Fibroblast of skin of right biceps (primary cell): ENCODE data around the gene CHD2.
"Not testable (repeated sequence)": the region's sequence is repeated elsewhere in the genome, so short reads cannot be mapped to it uniquely, and the experiment has no call there.

Experiments
- DNase-seq: peaks from one replicate; pipeline ENCODE4 v3.0.0-alpha.2; 2013

The CHD2 gene

DNA sequence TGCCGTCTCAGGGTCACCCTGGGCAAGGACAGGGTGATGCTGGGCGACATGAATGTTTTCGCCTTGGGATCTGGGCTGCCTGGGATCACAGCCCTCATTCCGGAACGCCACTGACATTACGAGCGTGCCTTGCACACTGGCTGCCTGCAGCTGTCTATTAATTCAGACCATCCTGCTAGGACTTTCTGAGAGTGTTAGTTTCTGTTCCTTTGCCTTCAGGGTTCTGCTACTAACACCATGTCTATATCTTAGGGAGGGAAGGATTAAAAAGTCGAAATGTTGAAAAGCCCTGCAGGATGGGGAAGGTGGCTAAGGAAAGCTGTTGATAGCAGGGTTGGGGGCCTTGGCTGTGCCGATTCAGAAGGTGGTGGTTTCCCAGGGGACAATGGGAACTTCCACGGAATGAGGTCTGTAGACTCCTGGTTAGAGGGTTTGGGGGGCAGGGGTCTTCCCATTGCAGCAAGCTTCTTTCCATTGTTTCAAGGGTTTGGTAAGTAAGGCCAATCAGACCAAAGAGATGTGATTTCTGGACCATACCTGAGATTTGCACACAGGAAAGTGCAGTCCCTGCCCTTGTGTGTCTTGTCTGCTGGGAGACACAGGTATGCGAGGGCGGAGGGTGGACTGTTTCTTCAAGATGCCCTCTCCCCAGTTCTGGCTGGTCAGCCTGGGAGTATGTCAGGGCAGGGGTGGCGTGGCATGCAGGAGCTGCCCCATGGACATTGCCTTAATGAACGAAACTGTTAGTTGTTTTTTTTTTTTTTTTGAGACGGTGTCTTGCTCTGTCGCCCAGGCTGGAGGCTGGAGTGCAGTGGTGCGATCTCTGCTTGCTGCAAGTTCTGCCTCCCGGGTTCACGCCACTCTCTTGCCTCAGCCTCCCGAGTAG lies 137.9 kb downstream of the CHD2 start:
- DNase-seq: no peak

DNA sequence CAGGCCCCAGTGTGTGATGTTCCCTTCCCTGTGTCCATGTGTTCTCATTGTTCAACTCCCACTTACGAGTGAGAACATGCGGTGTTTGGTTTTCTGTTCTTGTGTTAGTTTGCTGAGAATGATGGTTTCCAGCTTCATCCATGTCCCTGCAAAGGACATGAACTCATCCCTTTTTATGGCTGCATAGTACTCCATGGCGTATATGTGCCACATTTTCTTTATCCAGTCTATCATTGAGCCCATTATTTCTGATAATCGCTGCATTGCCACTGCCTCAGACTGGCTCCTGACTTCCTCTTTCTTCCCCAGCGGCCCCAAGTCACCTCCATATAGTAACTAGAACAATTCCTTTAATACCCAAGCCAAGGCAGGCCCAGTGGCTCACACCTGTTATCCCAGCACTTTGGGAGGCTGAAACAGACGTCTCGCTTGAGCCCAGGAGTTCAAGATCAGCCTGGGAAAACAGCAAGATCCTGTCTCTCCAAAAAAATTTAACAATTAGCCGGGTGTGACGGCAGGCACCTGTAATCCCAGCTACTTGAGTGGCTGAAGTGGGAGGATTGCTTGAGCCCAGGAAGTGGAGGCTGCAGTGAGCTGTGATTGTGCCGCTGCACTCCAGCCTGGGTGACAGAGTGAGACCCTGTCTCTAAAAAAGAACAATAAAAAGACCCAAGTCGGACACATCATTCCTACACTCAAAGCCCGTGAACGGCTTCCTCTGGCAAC lies 139.6 kb downstream of the CHD2 start:
- not testable (repeated sequence) for DNase-seq

DNA sequence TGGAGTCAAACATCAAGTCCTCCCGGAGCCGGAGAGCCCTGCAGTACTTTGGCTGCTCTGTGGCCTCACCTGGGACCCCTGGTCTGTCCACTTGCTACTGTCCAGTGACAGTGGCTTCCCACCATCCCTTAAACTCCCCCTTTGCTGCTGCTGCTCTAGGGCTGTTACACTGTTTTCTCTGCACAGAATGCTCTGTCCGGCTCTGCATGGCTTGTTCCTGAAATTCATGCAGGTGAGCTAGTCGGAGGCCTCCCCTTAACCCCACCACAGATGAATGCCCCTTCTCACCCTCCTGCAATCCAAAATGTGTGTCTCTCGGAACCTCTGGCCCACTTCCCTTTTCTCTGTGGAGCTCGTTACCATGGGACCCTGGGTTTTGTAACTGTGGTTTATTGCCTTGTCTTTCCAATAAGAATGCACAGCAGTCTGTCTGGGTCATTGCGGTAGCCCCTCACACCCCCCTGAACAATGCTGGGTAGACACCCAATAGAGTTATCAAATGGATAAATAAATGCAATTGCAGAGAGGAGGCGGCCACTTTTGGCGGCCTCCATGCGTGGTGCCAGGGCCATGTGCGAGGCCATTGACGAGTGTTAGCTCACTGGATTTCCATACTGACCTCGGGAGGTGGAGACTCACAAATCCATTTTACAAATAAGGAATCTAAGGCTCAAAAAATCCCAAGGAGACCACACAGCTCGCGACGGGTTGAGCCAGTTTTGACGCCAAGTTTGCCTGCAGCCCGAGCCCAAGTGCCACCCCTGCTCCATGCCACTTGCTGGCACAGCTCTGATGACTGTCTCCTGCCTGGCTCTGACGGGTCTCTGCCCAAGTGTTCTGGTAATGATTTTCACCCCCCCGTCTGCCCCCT lies 140.4 kb downstream of the CHD2 start:
- DNase-seq: no peak

DNA sequence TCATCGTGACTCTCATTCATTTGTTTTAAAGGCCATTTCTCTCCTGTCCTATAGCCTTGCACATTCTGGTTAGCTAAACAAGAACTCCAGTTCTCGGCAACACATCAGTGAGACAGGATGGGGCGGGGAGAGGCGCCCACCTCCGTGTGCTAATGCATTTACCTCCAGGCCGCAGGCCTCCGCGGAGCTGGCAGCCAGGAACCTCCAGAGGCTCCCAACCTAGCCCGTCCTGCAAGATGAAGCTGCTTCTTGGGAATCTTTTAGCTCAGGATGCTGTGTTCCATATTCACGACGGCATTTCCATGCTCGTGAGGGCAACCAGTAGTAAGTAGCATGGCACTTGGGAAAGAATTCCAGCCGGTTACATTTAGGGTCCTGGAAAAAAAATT lies 141.0 kb downstream of the CHD2 start:
- DNase-seq: no peak

DNA sequence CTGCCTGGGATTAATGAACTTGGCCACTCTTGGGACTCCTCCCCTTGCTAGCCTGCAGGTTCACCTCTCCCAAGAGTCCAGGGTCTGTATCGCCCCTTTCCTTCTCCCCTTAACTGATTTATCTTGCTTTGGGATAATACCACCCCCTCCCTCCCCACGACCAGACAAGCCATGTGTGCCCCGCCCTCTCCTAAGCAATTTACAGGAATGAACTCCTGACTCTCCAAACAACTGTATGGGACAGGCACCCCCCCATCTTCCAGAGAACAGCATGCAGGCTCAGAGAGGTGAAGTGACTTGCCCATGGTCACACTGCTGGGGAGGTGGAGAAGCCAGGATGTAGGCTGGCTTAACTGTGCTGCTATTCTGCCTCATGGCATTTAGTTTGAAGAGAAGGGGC lies 142.1 kb downstream of the CHD2 start:
- no peak for DNase-seq

DNA sequence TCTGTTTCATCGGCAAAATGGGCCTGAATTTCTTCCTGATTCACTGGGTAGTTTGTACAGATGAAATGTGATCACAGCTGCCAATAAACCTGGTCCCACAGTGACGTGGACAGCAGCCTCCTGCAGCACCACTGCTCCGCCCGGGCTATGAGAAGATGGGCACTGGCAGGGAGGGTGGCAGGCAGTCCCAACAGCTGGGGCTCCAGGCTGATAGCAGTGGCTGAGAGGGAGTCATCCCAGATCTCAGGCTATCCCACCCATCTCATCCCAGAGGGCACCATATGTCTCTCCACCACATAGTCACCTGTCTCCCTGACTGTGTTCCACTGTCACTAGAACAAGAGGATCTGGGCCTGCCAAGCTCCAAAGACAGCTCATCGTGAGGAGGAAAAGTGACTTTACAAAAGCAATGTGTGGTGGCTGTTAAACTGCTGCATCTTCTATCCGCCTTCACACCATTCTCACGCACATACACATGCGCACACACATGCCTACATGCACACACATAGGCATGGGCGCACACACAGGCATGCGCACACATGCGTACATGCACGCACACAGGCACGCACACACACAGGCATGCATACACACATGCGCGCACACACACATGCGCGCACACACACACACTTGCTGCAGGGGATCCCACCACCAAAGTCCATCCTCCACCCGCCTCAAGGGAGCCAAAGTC lies 142.7 kb downstream of the CHD2 start:
- DNase-seq: no peak

DNA sequence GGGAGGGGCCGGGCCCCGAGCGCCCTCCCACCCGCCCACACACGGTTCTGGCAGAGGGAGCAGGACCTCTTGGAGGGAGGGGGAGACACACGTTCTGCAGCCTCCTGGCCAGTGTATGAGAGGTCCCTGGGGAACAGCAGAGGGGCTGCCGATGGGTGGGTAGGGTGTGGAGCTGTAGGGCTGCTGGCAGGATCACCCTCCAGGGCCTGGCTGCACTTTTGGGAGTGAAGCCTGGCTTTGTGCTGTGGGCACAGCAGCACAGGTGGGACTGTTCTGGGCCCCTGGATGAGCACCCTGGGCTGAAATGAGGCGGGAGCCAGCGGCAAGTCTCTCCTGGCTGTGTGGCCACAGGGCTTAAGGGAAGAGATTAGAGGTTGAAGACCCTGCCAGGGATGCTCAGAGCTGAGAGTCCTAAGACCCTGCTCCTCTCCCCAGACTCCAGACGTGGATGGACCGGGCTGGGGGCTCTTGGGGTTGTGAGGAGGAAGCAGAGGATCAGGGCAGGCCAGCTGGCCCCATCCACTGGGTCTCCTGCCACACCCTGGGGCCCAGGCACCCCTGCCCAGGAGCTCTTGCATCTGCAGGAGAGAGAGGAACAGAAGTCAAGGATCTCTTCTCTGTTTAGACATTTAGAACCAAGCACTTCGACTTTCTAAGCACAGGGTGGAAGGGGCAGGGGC lies 143.6 kb downstream of the CHD2 start:
- no peak for DNase-seq

DNA sequence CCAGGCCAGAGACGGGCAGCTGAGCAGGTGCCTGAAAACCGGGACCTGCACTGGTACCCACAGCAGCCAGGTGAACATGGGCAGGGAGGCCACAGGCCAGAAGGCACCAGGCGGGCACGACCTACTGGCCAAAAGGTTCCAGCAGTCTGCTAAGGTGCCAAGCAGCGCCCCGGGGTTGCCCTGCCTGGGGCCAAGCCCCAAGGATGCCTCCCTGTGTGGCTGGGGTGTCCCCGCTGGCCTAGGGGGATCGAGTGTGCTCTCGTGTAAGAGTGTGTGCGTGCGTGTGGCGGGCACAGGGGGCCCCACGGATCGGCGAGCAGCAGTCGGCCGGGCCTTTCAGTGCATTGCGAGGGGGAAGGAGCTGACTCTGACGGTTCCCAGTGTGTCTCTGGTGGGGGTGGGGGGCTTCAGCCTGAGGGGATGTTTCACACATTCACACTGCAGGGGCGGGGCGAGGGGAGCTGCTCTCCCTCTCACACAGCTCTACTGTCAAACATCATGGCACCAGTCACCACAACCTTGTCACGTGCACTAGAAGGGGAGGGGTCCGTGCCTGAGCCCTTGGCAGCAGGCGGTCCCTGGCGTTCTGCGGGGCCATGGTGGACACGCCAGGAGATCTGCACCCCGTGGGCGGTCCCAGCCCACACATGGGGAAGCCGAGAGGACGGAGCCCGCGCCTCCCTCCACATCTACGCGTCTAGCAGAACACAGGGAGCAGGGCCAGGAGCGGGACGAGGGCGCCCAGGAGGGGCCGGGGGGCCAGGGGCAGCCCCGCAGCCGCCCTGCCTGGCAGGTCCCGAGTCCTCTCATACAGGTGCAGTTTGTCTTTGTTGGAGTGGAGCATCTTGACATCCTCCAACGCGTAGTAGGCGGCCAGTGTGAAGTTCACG lies 144.4 kb downstream of the CHD2 start:
- no peak for DNase-seq

DNA sequence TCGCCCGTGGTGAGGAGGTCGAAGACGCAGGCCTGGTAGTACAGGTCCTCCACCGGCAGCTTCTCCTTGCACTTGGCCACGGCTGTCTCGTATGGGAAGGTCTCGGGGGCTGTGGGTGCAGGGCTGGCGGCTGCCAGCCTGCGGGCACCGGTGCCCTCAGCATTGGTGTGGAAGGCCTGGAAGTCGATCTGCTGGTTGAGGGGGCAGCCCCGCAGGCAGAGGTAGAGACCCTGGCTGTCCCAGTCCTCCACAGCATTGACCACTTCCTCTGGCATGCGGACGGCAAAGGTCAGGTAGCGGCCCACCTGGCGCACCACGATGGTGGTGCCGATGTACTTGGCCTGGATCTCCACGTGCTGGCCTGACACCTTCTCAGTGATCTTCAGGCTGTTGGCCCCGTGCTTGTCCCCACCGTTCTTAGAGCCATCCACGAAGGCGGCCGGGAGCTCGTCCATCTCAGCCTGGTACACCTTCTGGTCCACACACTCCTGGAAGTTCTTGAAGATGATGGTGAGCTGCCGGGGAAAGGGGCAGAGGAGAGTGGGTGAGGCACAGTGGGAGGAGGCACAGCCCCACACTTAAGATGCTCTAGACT lies 145.2 kb downstream of the CHD2 start:
- no peak for DNase-seq

DNA sequence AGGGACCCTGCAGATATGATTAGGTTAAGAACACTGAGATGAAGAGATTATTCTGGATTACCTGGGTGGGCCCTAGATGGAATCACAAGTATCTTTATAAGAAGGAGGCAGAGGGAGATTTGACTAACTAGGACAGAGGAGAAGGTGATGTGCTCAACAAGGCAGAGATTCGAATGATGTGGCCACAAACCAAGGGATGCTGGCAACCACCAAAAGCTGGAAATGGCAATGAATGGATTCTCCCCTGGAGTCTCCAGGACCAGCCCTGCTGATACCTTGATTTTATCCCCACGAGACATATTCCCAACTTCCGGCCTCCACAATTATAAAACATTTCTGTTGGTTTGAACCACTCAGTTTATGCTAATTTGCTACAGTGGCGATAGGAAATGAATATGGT lies 146.0 kb downstream of the CHD2 start:
- DNase-seq: no peak

DNA sequence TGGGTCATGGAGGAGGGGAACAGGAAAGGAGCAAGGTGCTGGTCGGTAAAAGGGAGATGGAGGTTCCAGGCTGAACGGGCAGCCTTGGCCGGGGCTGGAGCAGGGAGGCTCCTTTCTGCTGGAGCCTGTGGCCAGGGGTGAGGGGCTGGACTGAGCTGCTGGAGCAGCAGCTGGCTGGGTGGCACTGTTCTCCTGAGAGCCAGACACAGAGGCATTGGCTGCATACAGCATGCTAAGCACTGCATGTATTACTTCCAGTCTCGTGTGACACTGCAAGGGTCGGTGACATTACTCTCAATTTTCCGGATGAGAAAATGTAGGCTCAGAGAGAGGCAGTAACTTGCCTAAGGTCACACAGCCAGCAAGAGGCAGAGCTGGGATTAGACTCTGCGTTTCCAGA lies 146.6 kb downstream of the CHD2 start:
- DNase-seq: no peak

DNA sequence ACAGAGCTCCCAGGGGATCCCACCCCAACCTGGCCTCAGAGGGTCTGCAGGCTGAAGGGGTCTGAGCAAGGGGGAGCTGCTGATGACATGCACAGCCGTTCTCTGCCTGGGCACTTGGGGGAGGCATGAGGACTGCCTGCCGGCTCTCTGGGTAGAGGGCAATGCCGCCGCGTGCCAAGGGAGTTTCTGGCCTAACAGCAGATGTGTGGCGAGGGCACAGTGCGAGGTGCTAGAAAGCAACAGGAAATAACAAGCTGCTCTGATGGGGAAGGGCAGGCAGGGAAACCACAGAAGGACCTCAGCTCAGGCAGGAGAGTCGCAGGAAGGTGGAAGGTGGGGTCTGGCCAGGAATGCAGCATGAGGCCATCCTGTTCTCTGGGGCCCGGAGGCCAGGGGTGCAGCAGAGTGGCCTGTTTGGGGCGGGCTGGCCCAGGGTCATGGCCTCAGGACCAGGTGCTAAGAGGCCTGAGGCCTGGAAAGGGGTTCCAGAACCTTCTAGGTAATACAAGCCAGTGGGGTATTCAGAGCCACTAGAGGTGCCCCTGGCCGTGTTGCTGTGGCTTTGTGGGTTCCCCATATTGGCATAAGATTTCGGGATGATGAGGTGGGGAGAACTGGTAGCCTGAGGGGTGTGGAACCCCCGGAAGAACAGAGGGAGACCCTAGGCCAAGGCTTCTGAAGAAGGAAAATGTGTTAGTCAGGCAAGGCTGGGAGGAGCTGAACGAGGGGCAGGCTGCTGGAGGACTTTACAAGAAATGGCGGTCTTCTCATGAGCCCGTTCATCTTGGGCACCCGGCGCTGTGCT lies 147.7 kb downstream of the CHD2 start:
- DNase-seq: no peak

DNA sequence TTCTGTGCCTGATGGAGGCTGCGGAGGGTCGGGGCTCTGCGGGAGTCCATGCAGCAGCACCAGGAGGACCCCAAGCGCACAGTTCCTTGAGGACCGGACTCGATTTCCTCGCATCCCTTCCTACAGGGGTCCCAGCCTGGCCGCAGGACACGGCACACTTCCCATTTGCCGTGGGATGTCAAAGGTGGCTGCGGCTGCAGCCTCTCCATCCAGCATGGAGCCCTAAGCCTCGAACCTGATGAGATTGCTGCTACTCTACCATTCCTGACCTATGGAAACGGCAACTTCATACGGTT lies 148.2 kb downstream of the CHD2 start:
- DNase-seq: no peak

DNA sequence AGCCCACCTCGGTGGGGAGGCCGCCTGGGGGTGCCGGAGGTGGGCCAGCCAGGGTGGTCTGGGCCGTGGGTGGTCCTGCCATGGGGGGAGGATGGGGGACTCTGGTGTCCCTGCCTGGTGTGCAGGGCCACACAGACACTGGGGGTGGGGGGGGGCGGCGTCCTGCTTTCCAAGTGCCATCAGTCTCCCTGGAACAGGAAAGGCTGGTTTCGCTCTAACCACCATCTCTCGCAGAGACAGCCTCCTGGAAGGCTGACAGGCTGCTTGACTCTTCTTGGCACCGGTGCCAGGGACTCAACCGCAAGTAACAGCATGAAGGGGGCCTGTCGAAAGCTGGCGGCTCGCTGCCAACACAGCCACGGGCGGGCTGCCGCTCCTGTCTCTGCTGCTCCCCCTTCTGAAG lies 148.6 kb downstream of the CHD2 start:
- peak; percentile 47 for DNase-seq

DNA sequence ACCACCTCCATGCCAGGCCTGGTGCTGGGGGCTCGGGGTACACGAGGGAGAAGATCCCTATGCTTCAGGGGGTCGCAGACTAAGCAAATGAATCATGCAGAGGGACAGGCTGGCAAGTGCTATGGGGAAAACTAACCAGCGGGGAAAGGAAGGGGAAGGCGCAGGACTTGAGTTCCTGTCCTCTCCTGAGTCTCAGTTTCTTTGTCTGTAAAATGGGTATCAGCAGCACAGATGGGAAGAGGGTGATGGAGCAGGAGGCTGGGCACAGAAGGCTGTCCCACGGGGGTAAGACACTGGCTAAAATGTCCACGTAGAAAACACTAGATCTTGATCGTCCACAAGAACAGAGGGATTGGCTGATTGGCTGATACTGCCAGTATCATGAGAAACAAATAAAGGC lies 149.1 kb downstream of the CHD2 start:
- no peak for DNase-seq

DNA sequence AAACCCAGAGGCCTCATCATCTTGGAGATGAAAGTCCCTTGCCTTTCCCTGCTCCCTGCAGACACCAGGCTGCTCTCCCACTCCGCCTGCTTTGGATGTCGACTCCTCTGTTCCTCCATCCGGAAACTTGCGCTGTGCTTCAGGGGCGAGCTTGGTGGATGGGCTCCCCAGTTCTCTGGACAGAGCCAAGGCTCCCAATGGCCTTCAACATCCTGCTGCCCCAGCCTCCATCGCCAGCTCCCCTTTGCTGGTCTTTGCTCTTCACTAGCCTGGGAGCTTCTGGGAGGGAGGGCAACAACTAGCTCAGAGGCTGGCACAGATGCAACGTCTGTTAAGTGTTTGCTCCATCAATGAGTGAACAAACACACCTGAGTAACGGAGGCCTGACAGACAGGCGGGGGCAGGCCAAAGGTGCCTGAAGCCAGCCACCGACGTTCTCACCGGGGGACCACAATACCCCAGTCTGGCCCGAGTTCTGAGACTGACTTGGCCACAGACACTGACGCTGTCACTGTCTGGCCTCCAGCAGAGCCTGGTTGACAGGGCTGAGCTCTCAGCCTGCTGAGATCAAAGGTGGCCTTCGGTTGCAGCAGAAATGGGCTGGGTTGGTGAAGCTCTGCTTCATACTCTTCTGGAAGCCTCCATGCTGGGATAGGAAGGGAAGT lies 149.9 kb downstream of the CHD2 start:
- no peak for DNase-seq

DNA sequence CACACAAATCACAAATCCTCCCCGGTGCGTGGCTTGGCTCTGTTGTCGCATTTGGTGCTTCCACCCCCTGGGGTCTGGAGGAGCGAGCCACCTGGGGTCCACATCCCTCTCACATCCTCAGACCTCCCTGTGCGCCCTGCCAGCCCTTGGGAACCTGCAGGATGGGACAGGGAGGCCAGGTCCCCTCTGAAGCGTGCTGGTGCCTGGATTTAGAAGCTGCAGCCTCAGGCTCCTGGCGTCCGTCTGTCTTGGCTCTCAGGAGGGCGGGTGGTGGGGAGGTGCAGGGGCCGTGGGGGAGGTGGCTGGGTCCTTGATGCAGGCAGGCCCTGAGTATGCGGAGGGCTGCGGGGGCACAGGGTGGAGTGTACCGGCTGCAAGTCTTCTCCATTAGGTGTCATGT lies 150.5 kb downstream of the CHD2 start:
- DNase-seq: no peak

DNA sequence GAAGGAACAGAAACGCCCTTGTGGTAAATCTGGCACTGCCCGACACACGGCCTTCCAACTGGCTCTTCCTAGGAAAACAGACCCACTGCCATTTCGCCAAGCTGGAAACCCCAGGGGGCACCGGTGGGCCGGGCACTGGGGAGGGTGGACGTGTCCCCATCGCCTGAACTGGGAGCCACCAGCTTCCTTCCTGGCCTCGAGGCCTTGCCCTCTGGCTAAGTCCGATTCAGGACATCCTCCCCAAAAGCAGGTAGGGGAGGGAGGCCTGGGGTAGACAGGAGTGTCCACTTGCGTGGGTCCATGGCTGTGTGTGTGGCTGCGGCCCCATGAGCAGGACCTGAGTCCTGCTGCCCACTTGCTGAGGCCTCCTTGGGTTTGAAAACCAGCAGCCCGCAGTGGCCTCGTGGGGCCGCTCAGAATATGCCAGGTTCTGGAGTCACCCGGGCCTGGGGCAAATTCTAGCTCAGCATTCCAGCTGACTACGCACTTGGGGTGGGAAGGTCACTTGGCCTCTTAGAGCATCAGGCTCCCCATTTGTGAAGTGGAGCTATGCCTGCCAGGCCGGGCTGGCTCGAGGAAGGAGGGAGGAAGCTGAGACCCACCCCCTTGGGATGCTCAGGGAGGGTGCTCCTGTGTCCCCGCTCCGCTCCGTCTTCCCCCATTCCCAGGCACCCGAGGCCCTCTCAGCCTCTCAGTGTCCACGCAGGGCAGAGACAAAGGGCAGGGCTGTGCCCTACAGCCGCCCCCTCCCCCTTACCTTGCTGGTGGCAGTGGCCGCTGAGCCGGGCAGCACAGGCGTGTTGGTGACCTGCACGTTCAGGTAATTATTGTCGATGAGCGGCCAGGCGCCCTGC lies 151.3 kb downstream of the CHD2 start:
- no peak for DNase-seq
